ENCODE measurements around the gene CNPY3.
"Not testable (repeated sequence)": the region's sequence is repeated elsewhere in the genome, so short reads cannot be mapped to it uniquely, and the experiment has no call there.

GRCh38 chr6:42880240-42880817 lies 49.0 kb upstream of the CNPY3 start:
- not testable (repeated sequence) for TF ChIP-seq CTCF, POLR2A (IDR thresholded peaks at IDR 0.05)

Data from testis (tissue), 2 donors.